ENCODE results near the gene MUSTN1. TPM values are rescaled to one million over a fixed set of nuclear protein-coding genes. Genes with fewer than 3 reads are reported as not detected.

The MUSTN1 gene
- total RNA-seq, 1 experiment from 2014 or later = 0.49 TPM

GRCh38 chr3:52824037-52824436, 10.8 kb downstream of the MUSTN1 start:
- in situ Hi-C loops (cut with HindIII; ENCODE audit: low pct_unique_long_range_greater_than_20kb, low sequenced_read_pairs) = no loop called here
- CTCF ChIA-PET = no interaction called here

GRCh38 chr3:52822363-52822762, 12.5 kb downstream of the MUSTN1 start:
- no peaks in the 10 kb centered on the region for H3K4me1 ChIP-seq (ENCODE audit: control insufficient read depth, insufficient read depth, low read length)
- no peaks in the 10 kb centered on the region for H3K27me3 ChIP-seq (ENCODE audit: control insufficient read depth, insufficient read depth, low read length)
- in situ Hi-C loops (cut with HindIII; ENCODE audit: low pct_unique_long_range_greater_than_20kb, low sequenced_read_pairs) (no loop called here), intact Hi-C loops (cut with micrococcal nuclease; ENCODE audit: unreplicated experiment) (loop anchor here (10.0 kb wide), 1 partner anchor 78 kb away; no protein-coding TSS in a partner anchor)
- no peaks in the 10 kb centered on the region for H3K36me3 ChIP-seq (ENCODE audit: control insufficient read depth, insufficient read depth, low read length)
- no peaks in the 10 kb centered on the region for H3K9me3 ChIP-seq (ENCODE audit: control insufficient read depth, insufficient read depth, low read depth, low read length)
- no peak for ATAC-seq
- DNase-seq (ENCODE audit: low read depth, low spot score) = no peak
- POLR2A ChIA-PET = no interaction called here
- TF ChIP-seq POLR2AphosphoS5 (IDR thresholded peaks at IDR 0.05; ENCODE audit: low read depth, low read length) = no peak
- TF ChIP-seq, protein P1, sequence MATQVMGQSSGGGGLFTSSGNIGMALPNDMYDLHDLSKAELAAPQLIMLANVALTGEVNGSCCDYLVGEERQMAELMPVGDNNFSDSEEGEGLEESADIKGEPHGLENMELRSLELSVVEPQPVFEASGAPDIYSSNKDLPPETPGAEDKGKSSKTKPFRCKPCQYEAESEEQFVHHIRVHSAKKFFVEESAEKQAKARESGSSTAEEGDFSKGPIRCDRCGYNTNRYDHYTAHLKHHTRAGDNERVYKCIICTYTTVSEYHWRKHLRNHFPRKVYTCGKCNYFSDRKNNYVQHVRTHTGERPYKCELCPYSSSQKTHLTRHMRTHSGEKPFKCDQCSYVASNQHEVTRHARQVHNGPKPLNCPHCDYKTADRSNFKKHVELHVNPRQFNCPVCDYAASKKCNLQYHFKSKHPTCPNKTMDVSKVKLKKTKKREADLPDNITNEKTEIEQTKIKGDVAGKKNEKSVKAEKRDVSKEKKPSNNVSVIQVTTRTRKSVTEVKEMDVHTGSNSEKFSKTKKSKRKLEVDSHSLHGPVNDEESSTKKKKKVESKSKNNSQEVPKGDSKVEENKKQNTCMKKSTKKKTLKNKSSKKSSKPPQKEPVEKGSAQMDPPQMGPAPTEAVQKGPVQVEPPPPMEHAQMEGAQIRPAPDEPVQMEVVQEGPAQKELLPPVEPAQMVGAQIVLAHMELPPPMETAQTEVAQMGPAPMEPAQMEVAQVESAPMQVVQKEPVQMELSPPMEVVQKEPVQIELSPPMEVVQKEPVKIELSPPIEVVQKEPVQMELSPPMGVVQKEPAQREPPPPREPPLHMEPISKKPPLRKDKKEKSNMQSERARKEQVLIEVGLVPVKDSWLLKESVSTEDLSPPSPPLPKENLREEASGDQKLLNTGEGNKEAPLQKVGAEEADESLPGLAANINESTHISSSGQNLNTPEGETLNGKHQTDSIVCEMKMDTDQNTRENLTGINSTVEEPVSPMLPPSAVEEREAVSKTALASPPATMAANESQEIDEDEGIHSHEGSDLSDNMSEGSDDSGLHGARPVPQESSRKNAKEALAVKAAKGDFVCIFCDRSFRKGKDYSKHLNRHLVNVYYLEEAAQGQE (IDR thresholded peaks at IDR 0.05; ENCODE audit: insufficient read depth in 1 of 2, low read depth in 2 of 2, low read length in 1 of 2) = no peak
- TF ChIP-seq TCF7L2 (IDR thresholded peaks at IDR 0.05; ENCODE audit: low read depth, low read length) = no peak
- H3K4me3 ChIP-seq (ENCODE audit: low read depth in 2 of 2, low read length in 2 of 2) = no peak overlapping the region
- no peak overlapping the region for H3K27ac ChIP-seq (ENCODE audit: low read length)
- no TSS peak for BruUV-seq (replicated peaks)
- CTCF ChIA-PET = no interaction called here

More at GRCh38 chr3:52824037-52824436, 10.8 kb downstream of the MUSTN1 start:
- no peak overlapping the region for H3K27ac ChIP-seq (ENCODE audit: low read length)
- no peak for DNase-seq (ENCODE audit: low read depth, low spot score)
- no peak for ATAC-seq
- intact Hi-C loops (cut with micrococcal nuclease; ENCODE audit: unreplicated experiment) = loop anchor here (10.0 kb wide), 1 partner anchor 79 kb away; no protein-coding TSS in a partner anchor
- no peaks in the 10 kb centered on the region for H3K36me3 ChIP-seq (ENCODE audit: control insufficient read depth, insufficient read depth, low read length)
- no peaks in the 10 kb centered on the region for H3K4me1 ChIP-seq (ENCODE audit: control insufficient read depth, insufficient read depth, low read length)
- H3K9me3 ChIP-seq (ENCODE audit: control insufficient read depth, insufficient read depth, low read depth, low read length) = no peaks in the 10 kb centered on the region
- H3K27me3 ChIP-seq (ENCODE audit: control insufficient read depth, insufficient read depth, low read length) = no peaks in the 10 kb centered on the region
- BruUV-seq (replicated peaks) = no TSS peak
- H3K4me3 ChIP-seq (ENCODE audit: low read depth in 2 of 2, low read length in 2 of 2) = no peak overlapping the region
- TF ChIP-seq CTCF (IDR thresholded peaks at IDR 0.05) = no peak
- TF ChIP-seq TCF7L2 (IDR thresholded peaks at IDR 0.05; ENCODE audit: low read depth, low read length) = no peak
- TF ChIP-seq SIN3A (IDR thresholded peaks at IDR 0.05; ENCODE audit: borderline replicate concordance, insufficient read depth, low read depth, low read length) = no peak
- TF ChIP-seq, protein P1 (IDR thresholded peaks at IDR 0.05; ENCODE audit: insufficient read depth in 1 of 2, low read depth in 2 of 2, low read length in 1 of 2) = no peak
- no peak for TF ChIP-seq POLR2AphosphoS5 (IDR thresholded peaks at IDR 0.05; ENCODE audit: low read depth, low read length)
- POLR2A ChIA-PET = no interaction called here
